ENCODE data around the gene IFI27. TPM values are rescaled to one million over a fixed set of nuclear protein-coding genes. Genes with fewer than 3 reads are reported as not detected.

IFI27 gene
- total RNA-seq, 3 donors from 2014 or later, result 1.3 to 1.7 (median 1.3) TPM

DNA sequence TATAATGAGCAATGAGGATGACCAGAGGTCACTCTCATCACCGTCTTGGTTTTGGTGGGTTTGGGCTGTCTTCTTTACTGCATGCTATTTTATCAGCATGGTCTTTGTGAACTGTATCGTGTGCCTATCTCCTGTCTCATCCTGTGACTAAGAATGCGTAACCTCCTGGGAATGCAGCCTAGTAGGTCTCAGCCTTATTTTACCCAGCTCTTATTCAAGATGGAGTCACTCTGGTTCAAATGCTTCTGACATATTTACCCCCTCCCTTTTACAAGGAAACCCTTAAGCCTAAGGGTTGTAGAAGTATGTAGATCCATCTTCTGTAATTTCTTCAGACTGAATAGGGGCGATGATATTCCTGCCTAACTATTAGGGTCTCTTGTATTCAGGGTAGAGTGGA, 21.1 kb upstream of the IFI27 start:
- peaks cover 2% of the 10 kb centered on the region for H3K36me3 Mint-ChIP-seq (ENCODE audit: insufficient read depth)
- no peak for ATAC-seq

DNA sequence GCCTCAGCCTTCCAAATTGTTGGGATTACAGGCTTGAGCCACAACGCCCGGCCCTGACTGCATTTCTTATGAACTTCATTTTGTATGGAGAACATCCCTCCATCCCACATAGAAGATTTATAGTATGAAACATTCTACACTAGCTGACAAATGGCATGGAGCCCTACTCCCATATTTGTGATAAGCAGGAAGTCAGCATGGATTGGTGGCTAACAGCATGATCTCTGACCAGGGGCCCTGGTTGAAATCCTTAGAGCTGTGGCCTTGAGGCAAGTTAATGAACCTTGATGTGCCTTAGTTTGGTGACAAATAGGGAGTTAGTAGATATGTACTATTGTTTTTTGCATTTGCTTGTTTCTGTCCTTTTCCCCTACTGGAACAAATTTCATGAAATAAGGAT, 17.1 kb upstream of the IFI27 start:
- Mint-ChIP-seq H3K27me3 (ENCODE audit: low read depth) (no peaks in the 10 kb centered on the region), H3K4me1 (ENCODE audit: low read depth) (no peaks in the 10 kb centered on the region), H3K9me3 (no peaks in the 10 kb centered on the region), H3K36me3 (ENCODE audit: insufficient read depth) (no peaks in the 10 kb centered on the region), H3K4me3 (no peak overlapping the region)
- DNase-seq (no peak), ATAC-seq (no peak)

More for the DNA sequence above, 21.1 kb upstream of the IFI27 start:
- DNase-seq, result no peak
- H3K4me3 Mint-ChIP-seq, result no peak overlapping the region
- H3K9me3 Mint-ChIP-seq, result no peaks in the 10 kb centered on the region
- no peaks in the 10 kb centered on the region for H3K27me3 Mint-ChIP-seq (ENCODE audit: low read depth)
- no peaks in the 10 kb centered on the region for H3K4me1 Mint-ChIP-seq (ENCODE audit: low read depth)

DNA sequence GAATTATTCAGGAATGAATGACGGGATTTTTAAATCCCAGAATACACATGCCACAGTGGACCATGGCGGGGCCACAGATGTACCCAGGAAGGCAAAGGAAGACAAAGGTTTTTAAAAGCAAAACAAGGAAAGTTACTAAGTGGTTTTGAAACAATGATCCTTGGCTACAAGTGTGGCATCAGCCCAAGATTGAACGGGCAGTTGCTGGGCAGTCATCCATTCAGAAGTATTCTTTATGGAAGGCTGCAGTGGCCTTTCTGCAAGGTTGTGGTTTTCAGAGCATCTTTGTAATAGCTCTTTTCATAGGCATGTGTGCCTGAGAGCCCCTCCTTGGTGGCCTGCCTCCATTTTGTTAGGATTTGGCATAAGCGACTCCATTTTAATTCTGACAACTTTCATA, 13.4 kb upstream of the IFI27 start:
- Mint-ChIP-seq H3K36me3 (ENCODE audit: insufficient read depth) (peaks cover 2% of the 10 kb centered on the region), H3K4me1 (ENCODE audit: low read depth) (no peaks in the 10 kb centered on the region), H3K9me3 (no peaks in the 10 kb centered on the region), H3K4me3 (no peak overlapping the region), H3K27me3 (ENCODE audit: low read depth) (no peaks in the 10 kb centered on the region)
- ATAC-seq (no peak), DNase-seq (no peak)

DNA sequence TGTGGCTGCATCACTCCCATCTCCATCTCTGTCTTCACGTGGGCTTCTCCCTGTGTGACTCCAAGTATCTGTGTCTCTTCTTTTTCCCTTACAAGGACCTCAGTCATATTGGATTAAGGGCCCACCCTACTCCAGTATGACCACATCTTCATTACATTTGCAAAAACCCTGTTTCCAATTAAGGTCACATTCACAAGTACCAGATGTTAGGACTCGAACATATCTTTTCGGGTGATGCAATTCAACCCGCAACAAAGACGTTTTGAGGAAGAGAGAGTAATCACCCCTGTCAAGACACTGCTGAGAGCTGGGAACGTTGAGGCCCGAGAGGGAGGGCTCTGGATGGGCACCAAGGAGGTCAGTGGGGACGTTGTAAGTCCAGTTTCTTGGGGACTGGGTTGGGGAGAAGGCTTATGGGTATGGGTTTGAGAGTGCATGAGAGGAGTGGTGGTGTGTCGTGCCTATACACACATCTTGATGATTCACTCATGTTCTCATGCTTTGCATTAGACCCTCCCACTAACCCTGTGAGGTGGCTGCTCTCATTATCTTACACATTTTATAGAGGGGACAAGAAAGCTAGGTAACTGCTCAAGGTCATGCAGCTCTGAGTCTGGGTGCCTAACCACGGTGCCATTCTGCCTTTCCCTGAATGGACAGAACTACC, 12.1 kb upstream of the IFI27 start:
- no peaks in the 10 kb centered on the region for H3K4me1 Mint-ChIP-seq (ENCODE audit: low read depth)
- DNase-seq (no peak), ATAC-seq (no peak)
- H3K36me3 Mint-ChIP-seq (ENCODE audit: insufficient read depth), result peaks cover 2% of the 10 kb centered on the region
- H3K9me3 Mint-ChIP-seq, result no peaks in the 10 kb centered on the region
- no peak overlapping the region for H3K4me3 Mint-ChIP-seq
- no peaks in the 10 kb centered on the region for H3K27me3 Mint-ChIP-seq (ENCODE audit: low read depth)

DNA sequence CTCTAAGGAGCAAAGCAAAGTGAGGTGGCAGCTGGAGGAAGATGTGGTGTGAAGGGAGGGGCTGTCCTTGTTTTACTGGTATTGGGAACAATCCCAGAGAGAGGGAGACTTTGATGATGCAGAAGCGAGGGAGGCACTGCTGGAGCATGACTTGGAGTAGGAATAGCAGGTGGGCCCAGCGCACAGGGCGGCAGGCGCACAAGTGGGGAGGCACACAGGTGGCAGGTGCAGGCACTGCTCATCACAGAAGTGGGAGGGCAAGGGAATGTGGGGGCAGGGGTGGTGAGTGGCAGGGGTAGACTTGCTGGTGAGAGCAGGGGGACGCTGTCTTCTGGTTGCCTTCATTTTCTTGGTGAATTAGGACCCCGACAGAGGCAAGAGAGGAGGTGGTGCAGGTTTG, 11.5 kb upstream of the IFI27 start:
- H3K36me3 Mint-ChIP-seq (ENCODE audit: insufficient read depth), result peaks cover 2% of the 10 kb centered on the region
- no peaks in the 10 kb centered on the region for H3K4me1 Mint-ChIP-seq (ENCODE audit: low read depth)
- ATAC-seq (no peak), DNase-seq (no peak)
- H3K27me3 Mint-ChIP-seq (ENCODE audit: low read depth), result no peaks in the 10 kb centered on the region
- no peaks in the 10 kb centered on the region for H3K9me3 Mint-ChIP-seq
- no peak overlapping the region for H3K4me3 Mint-ChIP-seq

DNA sequence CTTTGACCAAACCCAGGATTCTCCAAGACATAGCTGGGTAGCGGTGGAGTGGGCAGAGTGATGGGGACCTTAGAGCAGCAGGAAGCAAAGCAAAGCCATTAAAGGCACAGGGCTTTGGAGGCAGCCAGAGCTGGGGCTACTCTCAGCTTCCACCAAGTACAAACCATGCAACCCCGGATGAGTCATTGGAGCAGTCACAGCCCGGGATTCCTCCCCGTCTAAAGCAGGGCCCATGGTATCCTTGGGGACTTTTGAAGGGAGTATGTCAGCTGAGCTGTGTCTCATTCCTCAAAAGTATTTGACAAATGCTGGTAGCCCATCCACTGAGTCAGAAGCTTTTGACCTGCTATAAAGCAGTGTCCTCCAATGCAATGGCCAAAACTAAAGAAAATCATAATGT, 9.7 kb upstream of the IFI27 start:
- ATAC-seq (no peak), DNase-seq (no peak)
- H3K9me3 Mint-ChIP-seq, result no peaks in the 10 kb centered on the region
- no peaks in the 10 kb centered on the region for H3K27me3 Mint-ChIP-seq (ENCODE audit: low read depth)
- H3K36me3 Mint-ChIP-seq (ENCODE audit: insufficient read depth), result peaks cover 2% of the 10 kb centered on the region
- no peaks in the 10 kb centered on the region for H3K4me1 Mint-ChIP-seq (ENCODE audit: low read depth)
- no peak overlapping the region for H3K4me3 Mint-ChIP-seq

DNA sequence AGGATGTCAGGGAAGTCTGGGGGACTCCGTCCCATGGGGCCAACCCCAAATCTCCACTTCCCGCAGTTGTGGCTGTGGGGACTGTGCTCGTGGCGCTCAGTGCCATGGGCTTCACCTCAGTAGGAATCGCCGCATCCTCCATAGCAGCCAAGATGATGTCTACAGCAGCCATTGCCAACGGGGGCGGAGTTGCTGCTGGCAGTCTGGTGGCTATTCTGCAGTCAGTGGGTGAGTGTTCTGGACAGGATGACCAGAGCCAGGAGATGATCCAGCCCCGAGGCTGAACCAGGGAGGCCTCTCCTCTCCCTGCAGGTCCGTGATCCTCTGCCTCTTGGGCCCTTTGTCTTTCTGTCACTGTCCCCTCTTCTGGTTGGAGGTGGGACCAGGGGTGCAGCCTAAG, 8.8 kb upstream of the IFI27 start:
- H3K4me1 Mint-ChIP-seq (ENCODE audit: low read depth), result no peaks in the 10 kb centered on the region
- H3K4me3 Mint-ChIP-seq, result no peak overlapping the region
- H3K27me3 Mint-ChIP-seq (ENCODE audit: low read depth), result no peaks in the 10 kb centered on the region
- ATAC-seq (no peak), DNase-seq (no peak)
- H3K9me3 Mint-ChIP-seq, result no peaks in the 10 kb centered on the region
- peaks cover 2% of the 10 kb centered on the region for H3K36me3 Mint-ChIP-seq (ENCODE audit: insufficient read depth)

DNA sequence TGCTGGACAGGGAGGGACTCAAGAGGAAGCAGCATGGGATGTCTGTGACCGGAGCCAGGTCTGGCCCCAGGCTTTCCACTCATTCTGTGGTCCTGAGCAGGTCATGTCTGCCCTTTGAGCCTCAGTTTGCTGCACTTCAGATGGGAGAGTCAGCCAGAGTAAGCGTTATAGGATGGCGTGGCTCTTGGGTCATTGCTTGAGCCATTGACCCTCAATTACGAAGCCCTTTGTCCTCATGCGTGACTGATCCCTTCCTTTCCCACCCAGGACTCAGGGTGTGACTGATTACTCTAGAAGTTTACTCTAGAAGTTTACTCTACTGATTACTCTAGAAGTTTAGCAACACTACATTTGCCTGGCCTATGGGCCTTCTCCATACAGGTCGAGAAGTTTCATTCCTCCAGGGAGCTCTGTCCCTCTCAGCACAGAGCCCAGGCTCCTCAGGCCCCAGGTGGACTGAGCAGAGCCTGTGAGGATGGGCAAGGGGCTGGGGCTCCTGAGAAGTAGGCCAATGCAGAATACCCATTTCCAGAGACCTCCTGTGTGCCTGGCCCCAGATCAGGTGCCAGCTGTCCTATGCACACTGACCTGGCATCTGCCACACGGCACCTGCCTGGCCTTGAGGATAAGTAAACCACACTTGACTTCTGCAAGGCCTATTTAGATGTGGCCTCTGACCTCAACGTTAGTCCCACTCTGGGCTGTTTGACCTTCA, 7.6 kb upstream of the IFI27 start:
- Mint-ChIP-seq H3K9me3 (no peaks in the 10 kb centered on the region), H3K36me3 (ENCODE audit: insufficient read depth) (peaks cover 2% of the 10 kb centered on the region), H3K27me3 (ENCODE audit: low read depth) (no peaks in the 10 kb centered on the region), H3K4me1 (ENCODE audit: low read depth) (no peaks in the 10 kb centered on the region), H3K4me3 (no peak overlapping the region)
- DNase-seq, result no peak
- ATAC-seq, result no peak

DNA sequence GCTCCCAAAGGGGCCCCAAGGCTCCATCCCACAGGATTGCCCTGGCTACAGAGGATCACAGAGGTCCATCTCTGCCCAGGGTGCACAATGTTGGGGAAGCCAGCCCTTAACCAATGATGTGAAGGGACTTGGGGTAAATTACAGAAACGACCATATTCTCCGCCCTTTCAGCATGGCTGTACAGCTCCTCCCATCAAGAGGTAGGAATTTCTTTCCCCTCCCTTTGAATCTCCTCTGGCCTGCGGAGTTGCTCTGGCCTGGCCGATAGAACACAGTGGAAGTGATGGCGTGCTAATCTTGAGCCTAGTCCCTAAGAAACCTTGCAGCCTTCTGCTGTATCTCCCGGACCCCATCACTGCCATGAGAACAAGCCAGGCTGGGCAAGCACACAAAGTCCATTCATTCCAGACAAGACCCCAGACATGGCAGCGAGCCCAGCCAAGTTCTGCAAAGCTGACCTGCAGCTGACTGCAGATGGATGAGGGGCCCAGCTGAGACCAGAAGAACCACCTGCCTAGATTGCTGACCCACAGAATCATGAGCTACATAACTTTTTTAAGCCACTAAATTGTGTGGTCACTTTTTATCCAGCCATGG, 6.9 kb upstream of the IFI27 start:
- Mint-ChIP-seq H3K9me3 (no peaks in the 10 kb centered on the region), H3K27me3 (ENCODE audit: low read depth) (no peaks in the 10 kb centered on the region), H3K4me1 (ENCODE audit: low read depth) (no peaks in the 10 kb centered on the region), H3K36me3 (ENCODE audit: insufficient read depth) (peaks cover 2% of the 10 kb centered on the region), H3K4me3 (no peak overlapping the region)
- ATAC-seq, result no peak
- DNase-seq, result no peak

DNA sequence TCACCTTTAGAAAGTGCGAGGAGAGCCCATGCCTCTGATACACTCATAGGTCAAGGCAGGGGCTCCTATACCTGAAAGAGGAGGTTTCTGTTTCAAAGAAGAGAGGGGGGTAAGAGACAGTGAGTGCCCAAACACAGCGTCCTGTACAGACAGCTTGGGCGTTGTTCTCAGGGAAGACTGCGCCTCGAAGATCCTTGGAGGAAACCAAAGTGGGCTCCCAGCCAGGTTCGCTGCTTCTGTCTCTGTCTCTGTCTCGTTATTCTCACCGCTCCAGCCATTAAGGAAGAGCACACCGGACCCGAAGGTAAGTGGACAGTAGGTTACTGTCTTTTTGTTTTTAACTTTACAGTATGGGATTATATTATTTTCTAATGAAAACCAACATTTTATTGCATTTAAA, 5.8 kb upstream of the IFI27 start:
- Mint-ChIP-seq H3K36me3 (ENCODE audit: insufficient read depth) (no peaks in the 10 kb centered on the region), H3K9me3 (no peaks in the 10 kb centered on the region), H3K4me1 (ENCODE audit: low read depth) (no peaks in the 10 kb centered on the region), H3K27me3 (ENCODE audit: low read depth) (no peaks in the 10 kb centered on the region), H3K4me3 (no peak overlapping the region)
- ATAC-seq (no peak), DNase-seq (no peak)

DNA sequence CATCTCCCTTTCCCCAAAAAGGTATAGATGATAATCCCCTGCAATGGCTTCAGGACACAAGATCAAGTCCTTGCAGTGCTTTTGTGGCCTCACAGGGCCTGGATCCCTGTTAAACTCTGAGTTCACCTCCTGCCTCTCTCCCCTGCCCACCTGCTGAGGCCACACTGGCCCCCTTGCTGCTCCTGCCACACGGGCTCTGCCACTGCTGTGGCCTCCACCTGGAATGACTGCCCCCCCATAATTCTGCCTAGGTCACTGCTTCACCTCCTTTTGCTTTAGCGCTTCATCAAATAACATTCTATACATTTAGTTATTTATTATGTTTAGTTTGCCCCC, 653 bp upstream of the IFI27 start:
- DNase-seq, result no peak
- H3K4me1 Mint-ChIP-seq (ENCODE audit: low read depth), result no peaks in the 10 kb centered on the region
- ATAC-seq, result no peak
- no peak overlapping the region for H3K4me3 Mint-ChIP-seq
- no peaks in the 10 kb centered on the region for H3K36me3 Mint-ChIP-seq (ENCODE audit: insufficient read depth)
- H3K27me3 Mint-ChIP-seq (ENCODE audit: low read depth), result peaks cover 6% of the 10 kb centered on the region
- no peaks in the 10 kb centered on the region for H3K9me3 Mint-ChIP-seq

DNA sequence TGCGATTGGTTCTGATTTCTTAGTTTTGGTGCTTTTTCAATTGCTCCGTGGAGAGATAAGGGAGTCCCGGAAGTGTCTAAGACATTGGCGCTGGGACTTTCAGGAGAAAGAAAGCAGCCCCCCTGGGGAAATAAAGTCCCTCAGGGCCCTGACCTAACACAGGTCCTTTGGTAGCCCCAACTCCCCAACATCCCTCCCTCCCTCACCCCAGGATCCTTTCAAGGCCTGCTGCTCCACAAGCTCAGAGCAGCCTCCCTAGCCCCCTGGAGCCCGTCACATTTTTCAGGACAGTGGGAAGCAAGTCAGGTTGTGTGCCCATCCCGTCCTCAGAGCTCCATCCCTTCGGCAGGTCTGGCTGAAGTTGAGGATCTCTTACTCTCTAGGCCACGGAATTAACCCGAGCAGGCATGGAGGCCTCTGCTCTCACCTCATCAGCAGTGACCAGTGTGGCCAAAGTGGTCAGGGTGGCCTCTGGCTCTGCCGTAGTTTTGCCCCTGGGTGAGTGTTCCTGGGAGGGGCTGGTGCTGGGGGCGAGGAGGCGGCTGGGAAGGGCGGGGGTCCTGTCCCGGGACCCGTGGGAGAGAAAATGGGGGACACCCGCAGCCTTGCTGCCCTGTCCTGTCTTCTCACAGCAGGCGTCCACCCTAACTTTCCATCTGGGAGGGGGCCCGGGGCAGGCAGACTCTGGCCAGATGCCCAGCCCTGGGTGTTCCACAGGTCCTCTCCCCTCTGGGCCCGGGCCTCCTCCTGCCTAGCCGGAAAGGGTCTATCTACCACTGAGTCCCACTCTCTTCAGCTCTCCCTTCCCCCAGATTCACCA, 950 bp downstream of the IFI27 start:
- Mint-ChIP-seq H3K4me3 (no peak overlapping the region), H3K9me3 (no peaks in the 10 kb centered on the region), H3K36me3 (ENCODE audit: insufficient read depth) (no peaks in the 10 kb centered on the region), H3K4me1 (ENCODE audit: low read depth) (no peaks in the 10 kb centered on the region), H3K27me3 (ENCODE audit: low read depth) (peaks cover 17% of the 10 kb centered on the region)
- ATAC-seq, result no peak
- DNase-seq, result no peak

DNA sequence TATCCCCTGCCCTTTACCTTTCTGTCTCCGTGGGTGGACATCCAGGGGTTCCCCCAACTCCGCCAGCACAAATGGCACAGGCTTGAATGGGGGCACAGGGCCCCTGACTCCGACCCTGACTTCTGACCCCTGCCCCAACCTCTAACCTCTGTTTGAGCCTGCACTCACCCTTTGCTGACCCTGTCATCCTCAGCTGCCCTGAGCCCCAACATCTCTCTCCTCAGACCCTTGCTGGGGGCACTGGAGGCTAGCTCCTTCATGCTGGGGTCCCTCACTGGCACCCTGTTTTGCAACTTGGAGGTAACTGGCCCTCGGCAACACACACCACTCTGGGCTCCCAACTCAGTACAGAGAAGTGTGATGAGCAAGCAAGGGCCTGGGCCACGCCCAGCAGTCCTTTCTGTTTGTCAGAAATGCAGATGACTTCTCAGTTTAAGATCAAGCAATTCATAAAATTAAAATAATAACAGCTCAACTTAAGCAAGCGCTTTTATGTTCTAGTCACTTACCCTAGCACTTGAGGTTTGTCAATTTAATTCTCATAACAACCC, 2.1 kb downstream of the IFI27 start:
- no peaks in the 10 kb centered on the region for H3K9me3 Mint-ChIP-seq
- ATAC-seq (no peak), DNase-seq (no peak)
- no peaks in the 10 kb centered on the region for H3K4me1 Mint-ChIP-seq (ENCODE audit: low read depth)
- H3K4me3 Mint-ChIP-seq, result peak overlapping the region; percentile 5
- no peaks in the 10 kb centered on the region for H3K36me3 Mint-ChIP-seq (ENCODE audit: insufficient read depth)
- H3K27me3 Mint-ChIP-seq (ENCODE audit: low read depth), result peaks cover 26% of the 10 kb centered on the region

DNA sequence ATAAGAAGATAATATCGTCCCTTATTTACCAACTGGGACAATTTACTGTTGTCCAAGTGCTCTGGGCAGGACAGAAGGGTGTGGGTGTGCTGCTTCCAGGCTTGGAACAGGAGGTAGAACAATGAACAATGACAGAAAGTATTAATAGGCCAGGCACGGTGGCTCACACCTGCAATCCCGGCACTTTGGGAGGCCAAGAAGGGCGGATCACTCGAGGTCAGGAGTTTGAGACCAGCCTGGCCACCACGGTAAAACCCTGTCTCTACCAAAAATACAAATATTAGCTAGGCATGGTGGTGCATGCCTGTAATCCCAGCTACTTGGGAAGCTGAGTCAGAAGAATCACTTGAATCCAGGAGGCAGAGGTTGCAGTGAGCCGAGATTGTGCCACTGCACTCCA, 2.5 kb downstream of the IFI27 start:
- no peaks in the 10 kb centered on the region for H3K36me3 Mint-ChIP-seq (ENCODE audit: insufficient read depth)
- ATAC-seq (no peak), DNase-seq (no peak)
- H3K4me1 Mint-ChIP-seq (ENCODE audit: low read depth), result no peaks in the 10 kb centered on the region
- no peaks in the 10 kb centered on the region for H3K9me3 Mint-ChIP-seq
- H3K4me3 Mint-ChIP-seq, result no peak overlapping the region
- H3K27me3 Mint-ChIP-seq (ENCODE audit: low read depth), result peaks cover 26% of the 10 kb centered on the region

All from activated T-cell treated with anti-CD3 and anti-CD28 coated beads, Interleukin-2, amount 50 U/mL, for 4 hours (primary cell).